Fibroblast of skin of abdomen (primary cell): ENCODE results near the gene C10orf71.

Source experiments
- DNase-seq: peaks from one replicate; pipeline ENCODE4 v3.0.0-alpha.2; 2013

Gene C10orf71

GRCh38 chr10:49274886-49275285 lies 24.1 kb upstream of the C10orf71 start:
- DNase-seq: no peak

DNA sequence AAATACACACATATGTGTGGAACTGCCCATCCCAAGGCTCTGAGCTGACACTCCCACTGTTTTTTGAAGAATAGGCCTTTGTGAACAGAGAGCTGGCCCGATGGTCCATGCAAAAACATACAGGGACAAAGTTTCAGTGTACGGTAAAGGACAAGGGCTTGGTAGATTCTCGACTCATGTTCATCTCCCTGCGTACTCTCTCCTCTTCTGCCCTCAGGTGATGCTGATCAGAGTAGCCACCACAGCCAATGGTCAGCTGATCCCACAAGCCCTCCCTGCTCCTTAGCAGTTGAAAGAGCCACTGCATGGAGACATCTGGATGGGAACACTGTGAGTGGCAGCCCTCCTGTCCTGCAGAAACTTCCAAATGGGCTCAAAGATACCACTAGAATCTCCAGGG lies 23.1 kb upstream of the C10orf71 start:
- no peak for DNase-seq

- no peak for DNase-seq
These were observed 22.4 kb upstream of the C10orf71 start for GRCh38 chr10:49276596-49276995.

GRCh38 chr10:49277973-49278372 lies 21.0 kb upstream of the C10orf71 start:
- DNase-seq: no peak

DNA sequence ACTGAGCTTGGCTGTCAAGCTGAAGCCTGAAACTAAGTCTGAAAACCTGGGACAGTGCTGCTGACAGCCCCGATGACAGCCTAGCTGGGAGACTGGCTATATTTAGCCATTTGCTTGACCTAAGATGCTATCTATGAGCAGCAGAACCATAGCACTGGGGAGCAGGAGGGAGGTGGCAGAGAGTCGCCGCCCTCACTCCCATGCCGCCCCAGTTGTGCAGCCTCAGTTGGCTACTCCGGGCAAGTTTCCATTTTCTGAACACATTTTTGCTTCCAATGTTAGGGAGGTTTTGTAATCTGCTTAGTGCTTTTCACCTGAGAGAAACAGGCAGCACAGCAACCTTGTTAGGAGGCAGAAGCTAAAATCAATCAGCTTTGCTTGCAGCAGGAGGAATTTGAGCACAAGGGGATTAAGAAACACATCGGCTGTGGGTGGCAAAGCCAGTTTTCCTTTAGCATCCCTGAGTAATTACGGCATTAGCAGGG lies 20.4 kb upstream of the C10orf71 start:
- DNase-seq: no peak

DNA sequence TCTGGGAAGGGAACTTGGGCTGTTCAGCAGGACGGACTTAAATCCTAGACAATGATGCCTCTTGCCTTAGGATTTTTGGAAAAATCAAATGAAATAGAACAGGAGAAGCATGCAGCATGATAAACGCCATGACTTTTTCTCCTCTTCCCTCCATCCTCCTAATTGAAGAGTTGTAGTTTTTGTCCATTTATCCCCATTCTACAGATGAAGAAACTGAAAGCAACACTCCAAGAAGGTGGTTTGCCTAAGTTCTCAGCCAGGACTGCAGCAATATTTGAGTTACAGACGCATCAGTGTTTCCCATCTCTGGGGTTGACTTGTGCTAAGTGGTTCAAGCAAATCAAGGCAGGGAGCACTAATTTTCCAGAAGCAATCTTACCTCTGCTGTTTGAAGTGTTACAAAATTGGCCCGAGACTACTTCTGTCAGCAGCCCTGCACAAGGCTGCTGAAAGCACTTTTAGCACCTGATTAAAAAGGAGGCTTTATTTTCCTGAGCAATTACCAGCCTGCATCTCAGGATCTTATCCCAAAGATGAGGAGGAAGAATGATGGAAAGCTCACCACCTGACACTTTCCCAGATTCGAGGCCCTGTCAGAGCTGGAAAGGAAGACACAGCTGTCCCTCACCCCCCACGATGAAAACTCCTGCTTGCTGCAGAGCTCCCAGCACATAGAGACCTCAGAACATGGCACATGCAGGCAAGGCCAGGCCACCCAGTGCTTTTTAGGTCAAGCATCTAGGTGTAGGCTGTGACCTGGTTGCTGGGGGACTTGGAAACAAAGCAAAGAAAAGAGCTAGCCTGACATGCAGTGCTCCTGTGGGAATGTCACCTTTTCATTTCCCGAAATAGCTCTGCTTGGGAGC lies 19.7 kb upstream of the C10orf71 start:
- no peak for DNase-seq

DNA sequence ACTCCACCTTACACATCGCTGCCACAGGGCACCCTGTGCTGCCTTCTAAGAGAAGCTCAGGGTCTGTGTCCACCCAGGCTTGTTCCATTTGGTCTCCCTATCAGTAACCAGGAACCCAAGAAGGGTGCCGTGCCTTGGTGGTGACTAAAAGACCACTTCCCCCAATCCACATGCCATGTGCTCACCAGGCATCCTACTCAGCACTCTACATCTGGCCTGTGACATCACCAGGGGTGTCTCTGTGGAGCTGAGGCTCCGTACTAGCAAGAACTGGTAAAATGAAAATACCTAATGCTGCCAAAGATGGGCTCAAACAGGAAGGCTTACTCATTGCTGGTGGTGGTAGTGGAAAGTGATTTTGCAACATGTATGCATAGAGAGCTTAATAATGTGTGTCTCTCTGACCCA lies 19.0 kb upstream of the C10orf71 start:
- peak; percentile 64 for DNase-seq

GRCh38 chr10:49281461-49281860 lies 17.5 kb upstream of the C10orf71 start:
- DNase-seq: no peak

DNA sequence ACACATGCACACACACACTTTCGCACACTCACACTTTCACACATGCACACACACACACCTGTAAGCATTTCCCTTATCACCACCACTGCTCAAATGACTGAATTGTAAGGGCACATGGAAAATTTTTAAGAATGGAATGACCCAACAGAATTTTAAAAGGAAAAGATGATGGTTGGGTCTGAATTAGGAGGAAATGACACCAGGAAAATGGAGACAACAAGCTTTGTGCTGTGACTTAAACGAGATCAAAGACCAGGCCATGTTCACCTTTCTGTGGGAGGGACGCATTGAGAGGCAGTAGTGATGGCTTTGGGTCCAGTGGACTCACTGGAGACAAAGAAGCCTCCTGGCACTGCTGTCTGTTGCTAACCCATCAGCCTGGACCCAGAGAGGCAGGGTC lies 16.7 kb upstream of the C10orf71 start:
- no peak for DNase-seq

GRCh38 chr10:49282879-49283341 lies 16.1 kb upstream of the C10orf71 start:
- DNase-seq: no peak

DNA sequence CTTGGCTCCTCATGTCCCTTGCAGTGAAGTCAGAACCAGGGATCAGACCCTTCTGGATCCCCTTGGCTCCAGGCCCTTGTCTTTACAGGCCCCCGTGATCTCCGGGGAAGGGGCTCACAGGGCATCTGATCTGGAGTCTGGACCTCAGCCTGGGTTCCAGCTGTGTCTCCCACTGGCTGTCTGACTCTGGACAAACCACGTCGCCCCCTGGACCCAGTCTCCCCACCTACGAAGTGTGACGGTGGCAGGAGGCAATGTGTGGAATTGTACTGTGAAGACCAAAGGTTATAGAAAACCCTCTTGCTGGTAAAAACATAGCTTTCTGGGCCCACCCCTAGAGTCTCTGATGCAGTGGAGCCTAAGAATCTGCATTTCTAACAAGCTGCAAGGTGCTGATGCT lies 15.5 kb upstream of the C10orf71 start:
- DNase-seq: no peak

- no peak for DNase-seq
These were observed 14.6 kb upstream of the C10orf71 start for GRCh38 chr10:49284356-49284755.

- no peak for DNase-seq
These were observed 13.7 kb upstream of the C10orf71 start for GRCh38 chr10:49285232-49285631.

DNA sequence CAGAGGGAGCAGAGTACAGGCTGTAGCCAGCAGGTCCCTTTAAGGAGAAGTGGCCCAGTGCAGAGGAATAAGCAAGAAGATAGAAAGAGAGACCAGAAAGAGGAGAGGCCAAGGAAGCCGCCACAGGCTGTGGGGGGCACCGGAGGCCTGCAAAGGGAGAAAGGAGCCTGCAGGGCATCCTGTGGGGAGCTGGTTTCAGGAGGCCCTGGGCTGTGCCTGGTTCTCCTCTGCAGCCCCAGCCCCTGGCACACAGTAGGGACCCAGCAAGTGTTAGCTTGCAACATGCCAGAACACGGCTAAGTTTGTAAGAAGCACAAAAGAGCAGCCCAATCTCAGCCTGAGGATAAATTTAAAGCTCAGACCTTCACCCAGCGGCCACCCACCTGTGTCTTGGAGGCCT lies 12.3 kb upstream of the C10orf71 start:
- no peak for DNase-seq

- no peak for DNase-seq
These were observed 11.2 kb upstream of the C10orf71 start for GRCh38 chr10:49287689-49288340.

- DNase-seq: no peak
These were observed 10.5 kb upstream of the C10orf71 start for GRCh38 chr10:49288341-49289065.

DNA sequence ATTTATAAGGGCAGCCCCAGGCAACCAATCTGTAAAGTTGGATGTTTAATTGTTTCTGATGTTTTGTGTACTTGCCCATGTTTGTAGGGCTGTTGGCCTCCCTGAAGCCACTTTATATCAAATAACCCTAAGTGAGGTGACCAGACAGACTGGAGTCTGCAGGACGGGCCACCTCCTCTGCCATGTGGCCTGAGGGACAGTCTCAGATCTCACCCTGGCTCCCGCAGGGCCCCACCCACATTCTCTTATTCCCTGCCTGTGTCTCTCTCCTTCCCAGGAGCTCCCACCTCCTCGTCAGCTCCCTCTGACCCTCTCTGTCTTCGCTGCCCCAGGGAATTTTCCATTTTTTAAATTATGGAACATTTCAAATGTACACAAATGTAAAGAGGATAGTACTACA lies 9.5 kb upstream of the C10orf71 start:
- no peak for DNase-seq

DNA sequence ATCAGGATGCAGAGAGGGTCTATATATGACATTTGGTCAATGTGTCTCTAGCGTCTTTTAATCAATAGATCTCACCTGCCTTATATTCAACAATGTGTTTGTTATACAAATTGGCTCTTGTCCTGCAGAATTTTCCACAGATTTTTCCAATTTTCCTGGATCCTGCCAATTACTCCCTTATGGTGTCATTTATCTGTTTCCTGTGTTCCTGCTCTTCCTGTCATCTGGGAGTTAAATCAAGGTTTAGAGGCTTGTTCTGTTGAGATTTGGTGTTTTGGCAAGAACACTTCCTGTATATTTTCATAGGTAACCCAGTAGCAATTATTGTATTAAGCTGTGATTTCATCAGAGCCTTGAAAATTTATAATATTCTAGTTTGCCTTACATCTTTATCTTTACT lies 8.8 kb upstream of the C10orf71 start:
- no peak for DNase-seq

DNA sequence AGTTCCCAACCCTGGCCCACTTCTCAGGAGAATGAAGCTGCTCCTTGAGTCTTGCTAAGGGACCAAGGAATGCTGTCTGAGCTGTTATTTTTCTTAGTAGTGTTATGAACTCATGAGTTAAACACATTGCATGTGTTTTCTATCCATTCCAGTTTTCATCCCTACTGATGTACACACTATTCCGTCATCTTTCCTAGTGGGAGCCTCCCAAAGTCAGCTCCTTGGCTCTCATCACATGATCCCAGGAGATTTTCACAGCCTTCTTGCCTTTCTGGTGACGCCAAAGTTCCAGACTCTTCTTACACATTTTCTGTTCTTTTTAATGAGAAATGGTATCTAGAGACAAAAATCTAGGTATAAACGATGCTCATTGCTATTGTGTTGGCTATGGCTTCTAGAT lies 8.4 kb upstream of the C10orf71 start:
- DNase-seq: no peak

DNA sequence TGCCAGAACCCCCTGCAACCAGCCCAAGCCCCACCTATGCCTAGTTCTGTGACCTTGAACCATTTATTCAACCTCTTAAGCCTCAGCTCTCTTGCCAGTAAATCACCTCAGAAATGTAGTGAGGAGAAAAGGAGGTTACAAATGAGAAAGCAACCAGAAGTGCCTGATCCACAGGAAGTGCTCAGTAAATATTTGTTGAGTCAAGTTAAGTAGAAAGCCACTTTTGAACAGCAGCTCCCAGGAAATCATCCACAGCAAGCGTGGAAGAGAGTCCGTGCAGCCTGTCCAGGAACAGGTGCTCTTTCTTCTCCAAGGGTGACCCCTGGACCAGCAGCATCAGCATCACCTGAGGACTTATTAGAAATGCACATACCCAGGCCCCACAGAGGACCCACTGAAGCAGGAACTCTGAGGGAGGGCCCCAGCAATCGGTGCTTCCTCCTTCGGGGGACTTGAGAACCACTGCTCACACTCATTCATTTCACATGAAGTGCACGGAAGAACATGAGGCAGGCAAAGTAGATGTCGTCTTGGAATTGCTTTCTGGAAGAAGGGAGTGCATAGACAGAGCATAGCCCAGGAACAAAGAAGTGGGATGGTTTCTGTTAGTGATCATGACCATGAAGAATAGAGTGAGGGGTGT lies 6.3 kb upstream of the C10orf71 start:
- DNase-seq: no peak

GRCh38 chr10:49293208-49293603 lies 5.8 kb upstream of the C10orf71 start:
- no peak for DNase-seq

DNA sequence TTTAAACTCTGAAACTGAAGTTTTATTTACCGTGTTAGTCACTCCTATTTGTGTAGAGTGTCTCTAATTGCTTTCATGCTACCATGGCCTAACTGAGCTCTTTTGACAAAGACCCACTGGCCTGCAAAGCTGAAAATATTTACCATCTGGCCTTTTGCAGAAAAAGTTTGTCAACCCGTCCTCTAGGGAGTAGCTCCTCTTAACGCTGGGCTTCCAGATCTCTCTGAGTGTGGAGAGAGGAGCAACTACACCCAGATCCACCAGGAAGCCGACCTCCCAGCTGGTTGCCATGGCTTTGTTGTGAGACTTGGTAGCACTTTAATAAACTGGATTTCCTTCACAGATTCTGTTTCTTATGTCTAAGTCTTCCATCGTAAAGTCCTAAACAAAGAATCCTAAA lies 4.2 kb upstream of the C10orf71 start:
- DNase-seq: no peak

DNA sequence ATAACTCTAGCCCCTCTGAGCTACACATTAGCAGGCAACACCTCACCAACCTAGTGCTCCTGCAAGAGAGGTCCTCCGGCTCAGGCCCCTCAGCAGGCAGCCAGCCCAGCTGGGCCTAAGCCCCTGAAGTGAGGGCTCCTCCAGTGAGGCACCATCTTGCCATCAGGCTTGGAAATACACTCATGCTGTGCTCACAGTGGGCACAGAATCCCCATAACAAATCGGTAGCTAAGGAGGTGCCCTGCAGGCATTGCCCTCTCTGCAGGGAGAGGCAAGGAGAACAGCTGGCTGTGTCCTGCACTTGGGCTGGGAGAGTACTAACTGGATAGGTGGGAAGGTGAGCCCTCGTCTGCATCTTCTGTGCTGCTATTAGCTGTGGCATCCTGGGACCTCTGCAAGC lies 3.7 kb upstream of the C10orf71 start:
- no peak for DNase-seq
